ENCODE data around the gene SRRM2.
A peak's percentile ranks its signal among the peaks of the same experiment; 100 is the strongest.

The SRRM2 gene

GRCh38 chr16:2770057-2770951 lies 17.9 kb downstream of the SRRM2 start:
- Histone ChIP-seq H3K56ac (ENCODE audit: low read length) (no peak overlapping the region), H2BK15ac (replicated peaks; ENCODE audit: low read depth) (no peak overlapping the region), H4K5ac (ENCODE audit: low read length) (no peak overlapping the region), H2AK5ac (ENCODE audit: low read length) (no peak overlapping the region), H3K4ac (ENCODE audit: low read depth, low read length) (no peak overlapping the region), H3K4me1 (ENCODE audit: control insufficient read depth, low read depth, low read length) (no peaks in the 10 kb centered on the region), H3K27ac (ENCODE audit: low read depth, low read length) (no peak overlapping the region), H2BK120ac (ENCODE audit: low read depth, low read length) (no peak overlapping the region), H3K18ac (ENCODE audit: low read length) (no peak overlapping the region), H3K79me2 (ENCODE audit: control insufficient read depth, insufficient read depth, low read length) (peaks cover 32% of the 10 kb centered on the region), H2BK5ac (ENCODE audit: low read length) (no peak overlapping the region), H3K27me3 (ENCODE audit: insufficient read depth, low read length, poor library complexity) (no peaks in the 10 kb centered on the region), H3K9ac (ENCODE audit: low read length) (no peak overlapping the region), H3K4me2 (ENCODE audit: low read length) (no peak overlapping the region), H4K8ac (ENCODE audit: low read depth, low read length) (no peak overlapping the region), H3K36me3 (ENCODE audit: control insufficient read depth, insufficient read depth, low read length) (peaks cover 48% of the 10 kb centered on the region), H3K23ac (ENCODE audit: low read length) (no peak overlapping the region), H3K4me3 (ENCODE audit: low read length) (no peak overlapping the region), H3K79me1 (ENCODE audit: low read length) (peaks cover 37% of the 10 kb centered on the region)
- DNase-seq: peak; percentile 41
- WGBS (ENCODE audit: extremely low coverage, insufficient coverage, low lambda C conversion rate): no CpG with 5 or more reads among the region's 32 CpGs

- Histone ChIP-seq H2BK120ac (ENCODE audit: low read depth, low read length) (no peak overlapping the region), H3K18ac (ENCODE audit: low read length) (no peak overlapping the region), H3K9ac (ENCODE audit: low read length) (no peak overlapping the region), H3K79me2 (ENCODE audit: control insufficient read depth, insufficient read depth, low read length) (peaks cover 30% of the 10 kb centered on the region), H2AK5ac (ENCODE audit: low read length) (no peak overlapping the region), H3K79me1 (ENCODE audit: low read length) (peaks cover 28% of the 10 kb centered on the region), H4K8ac (ENCODE audit: low read depth, low read length) (no peak overlapping the region), H3K4me3 (ENCODE audit: low read length) (no peak overlapping the region), H3K23ac (ENCODE audit: low read length) (no peak overlapping the region), H3K27ac (ENCODE audit: low read depth, low read length) (no peak overlapping the region), H2BK15ac (replicated peaks; ENCODE audit: low read depth) (no peak overlapping the region), H3K4ac (ENCODE audit: low read depth, low read length) (no peak overlapping the region), H3K4me1 (ENCODE audit: control insufficient read depth, low read depth, low read length) (no peaks in the 10 kb centered on the region), H3K56ac (ENCODE audit: low read length) (no peak overlapping the region), H3K36me3 (ENCODE audit: control insufficient read depth, insufficient read depth, low read length) (peaks cover 35% of the 10 kb centered on the region), H4K5ac (ENCODE audit: low read length) (no peak overlapping the region), H2BK5ac (ENCODE audit: low read length) (no peak overlapping the region), H3K27me3 (ENCODE audit: insufficient read depth, low read length, poor library complexity) (no peaks in the 10 kb centered on the region), H3K4me2 (ENCODE audit: low read length) (no peak overlapping the region)
- DNase-seq: no peak
- WGBS (ENCODE audit: extremely low coverage, insufficient coverage, low lambda C conversion rate): no CpG with 5 or more reads among the region's 18 CpGs
Observed at GRCh38 chr16:2771496-2772402, 19.3 kb downstream of the SRRM2 start.

- no peak overlapping the region for H3K4ac ChIP-seq (ENCODE audit: low read depth, low read length)
- H3K56ac ChIP-seq (ENCODE audit: low read length): no peak overlapping the region
- H3K4me2 ChIP-seq (ENCODE audit: low read length): no peak overlapping the region
- no peaks in the 10 kb centered on the region for H3K27me3 ChIP-seq (ENCODE audit: insufficient read depth, low read length, poor library complexity)
- no peak overlapping the region for H3K9ac ChIP-seq (ENCODE audit: low read length)
- peaks cover 20% of the 10 kb centered on the region for H3K79me2 ChIP-seq (ENCODE audit: control insufficient read depth, insufficient read depth, low read length)
- peaks cover 16% of the 10 kb centered on the region for H3K79me1 ChIP-seq (ENCODE audit: low read length)
- no peak overlapping the region for H2BK15ac ChIP-seq (replicated peaks; ENCODE audit: low read depth)
- H2BK5ac ChIP-seq (ENCODE audit: low read length): no peak overlapping the region
- peak; percentile 20 for DNase-seq
- no peak overlapping the region for H2BK120ac ChIP-seq (ENCODE audit: low read depth, low read length)
- no CpG with 5 or more reads among the region's 12 CpGs for WGBS (ENCODE audit: extremely low coverage, insufficient coverage, low lambda C conversion rate)
- no peak overlapping the region for H3K27ac ChIP-seq (ENCODE audit: low read depth, low read length)
- H4K5ac ChIP-seq (ENCODE audit: low read length): no peak overlapping the region
- no peak overlapping the region for H2AK5ac ChIP-seq (ENCODE audit: low read length)
- no peak overlapping the region for H3K4me3 ChIP-seq (ENCODE audit: low read length)
- peaks cover 22% of the 10 kb centered on the region for H3K36me3 ChIP-seq (ENCODE audit: control insufficient read depth, insufficient read depth, low read length)
- no peak overlapping the region for H3K18ac ChIP-seq (ENCODE audit: low read length)
- H4K8ac ChIP-seq (ENCODE audit: low read depth, low read length): no peak overlapping the region
- H3K23ac ChIP-seq (ENCODE audit: low read length): no peak overlapping the region
- H3K4me1 ChIP-seq (ENCODE audit: control insufficient read depth, low read depth, low read length): peaks cover 2% of the 10 kb centered on the region
Observed at GRCh38 chr16:2773188-2773968, 20.9 kb downstream of the SRRM2 start.

GRCh38 chr16:2774161-2774891 lies 21.9 kb downstream of the SRRM2 start:
- H3K23ac ChIP-seq (ENCODE audit: low read length): no peak overlapping the region
- peaks cover 17% of the 10 kb centered on the region for H3K79me2 ChIP-seq (ENCODE audit: control insufficient read depth, insufficient read depth, low read length)
- no peak overlapping the region for H2BK5ac ChIP-seq (ENCODE audit: low read length)
- no CpG with 5 or more reads among the region's 7 CpGs for WGBS (ENCODE audit: extremely low coverage, insufficient coverage, low lambda C conversion rate)
- H3K27me3 ChIP-seq (ENCODE audit: insufficient read depth, low read length, poor library complexity): no peaks in the 10 kb centered on the region
- no peak overlapping the region for H2AK5ac ChIP-seq (ENCODE audit: low read length)
- no peak overlapping the region for H3K4me2 ChIP-seq (ENCODE audit: low read length)
- no peak overlapping the region for H3K18ac ChIP-seq (ENCODE audit: low read length)
- no peak overlapping the region for H3K4me3 ChIP-seq (ENCODE audit: low read length)
- no peak overlapping the region for H3K4ac ChIP-seq (ENCODE audit: low read depth, low read length)
- H2BK15ac ChIP-seq (replicated peaks; ENCODE audit: low read depth): no peak overlapping the region
- H3K4me1 ChIP-seq (ENCODE audit: control insufficient read depth, low read depth, low read length): peaks cover 4% of the 10 kb centered on the region
- no peak overlapping the region for H3K56ac ChIP-seq (ENCODE audit: low read length)
- H3K9ac ChIP-seq (ENCODE audit: low read length): no peak overlapping the region
- H2BK120ac ChIP-seq (ENCODE audit: low read depth, low read length): no peak overlapping the region
- no peak overlapping the region for H3K27ac ChIP-seq (ENCODE audit: low read depth, low read length)
- no peak overlapping the region for H4K5ac ChIP-seq (ENCODE audit: low read length)
- no peak overlapping the region for H4K8ac ChIP-seq (ENCODE audit: low read depth, low read length)
- H3K36me3 ChIP-seq (ENCODE audit: control insufficient read depth, insufficient read depth, low read length): peaks cover 14% of the 10 kb centered on the region
- no peak for DNase-seq
- H3K79me1 ChIP-seq (ENCODE audit: low read length): peaks cover 13% of the 10 kb centered on the region

DNA sequence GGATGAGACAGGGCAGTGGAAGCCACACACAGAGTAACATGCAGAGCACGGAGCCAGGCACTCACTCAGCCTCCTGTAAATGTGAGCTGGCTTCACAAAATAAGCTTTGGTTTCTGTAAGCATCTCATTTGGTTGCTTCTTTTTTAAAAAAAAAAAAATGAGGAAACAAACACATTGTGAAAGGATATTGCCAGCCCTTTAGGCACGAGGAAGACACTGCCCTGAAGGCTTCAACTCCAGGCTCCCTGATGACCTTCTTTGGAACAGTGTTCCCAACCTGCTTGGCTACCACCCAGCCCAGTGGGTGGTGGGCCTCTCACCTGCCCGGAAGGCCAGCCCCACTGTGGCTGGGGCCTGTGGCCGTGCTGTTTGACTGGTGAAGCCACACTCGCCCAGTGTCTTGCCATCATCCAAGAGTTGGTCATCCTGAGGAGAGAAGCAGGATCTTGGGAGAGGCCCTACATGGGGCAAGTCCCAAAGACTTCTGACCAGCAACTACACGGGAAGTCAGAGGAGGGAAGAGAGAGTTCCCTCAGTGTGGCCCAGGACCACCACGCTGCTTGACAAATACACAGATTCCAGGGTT lies 22.8 kb downstream of the SRRM2 start:
- Histone ChIP-seq H2BK15ac (replicated peaks; ENCODE audit: low read depth) (no peak overlapping the region), H3K4me3 (ENCODE audit: low read length) (no peak overlapping the region), H2AK5ac (ENCODE audit: low read length) (no peak overlapping the region), H3K4ac (ENCODE audit: low read depth, low read length) (no peak overlapping the region), H3K56ac (ENCODE audit: low read length) (no peak overlapping the region), H3K79me1 (ENCODE audit: low read length) (peaks cover 11% of the 10 kb centered on the region), H3K4me1 (ENCODE audit: control insufficient read depth, low read depth, low read length) (peaks cover 4% of the 10 kb centered on the region), H4K5ac (ENCODE audit: low read length) (no peak overlapping the region), H3K4me2 (ENCODE audit: low read length) (no peak overlapping the region), H3K27ac (ENCODE audit: low read depth, low read length) (no peak overlapping the region), H3K23ac (ENCODE audit: low read length) (no peak overlapping the region), H2BK5ac (ENCODE audit: low read length) (no peak overlapping the region), H4K8ac (ENCODE audit: low read depth, low read length) (no peak overlapping the region), H3K18ac (ENCODE audit: low read length) (no peak overlapping the region), H2BK120ac (ENCODE audit: low read depth, low read length) (no peak overlapping the region), H3K79me2 (ENCODE audit: control insufficient read depth, insufficient read depth, low read length) (peaks cover 17% of the 10 kb centered on the region), H3K9ac (ENCODE audit: low read length) (no peak overlapping the region), H3K36me3 (ENCODE audit: control insufficient read depth, insufficient read depth, low read length) (peaks cover 12% of the 10 kb centered on the region), H3K27me3 (ENCODE audit: insufficient read depth, low read length, poor library complexity) (no peaks in the 10 kb centered on the region)
- DNase-seq: no peak
- no CpG with 5 or more reads among the region's 7 CpGs for WGBS (ENCODE audit: extremely low coverage, insufficient coverage, low lambda C conversion rate)
